ENCODE measurements around the gene GSTO2. TPM values are rescaled to one million over a fixed set of nuclear protein-coding genes. Genes with fewer than 3 reads are reported as not detected.

The GSTO2 gene
- total and polyA plus RNA-seq, 2 of the 4 experiments (the other 2 are of a cell fraction) = 1.4 to 2.3 TPM

GRCh38 chr10:104353325-104354048 lies 84.5 kb downstream of the GSTO2 start, which contains the start of gene CFAP58:
Gene CFAP58 (plus strand): TSS chr10:104353833. CDS start chr10:104353898, 65 bp downstream.
- dilution Hi-C loops (cut with HindIII; ENCODE audit: low sequenced_read_pairs, unreplicated experiment) = no loop called here
- TF ChIP-seq MAFK (IDR thresholded peaks at IDR 0.05; ENCODE audit: low read depth, low read length) (no peak), CTCF (conservative IDR thresholded peaks at IDR 0.05; ENCODE audit: low read depth, low read length) (peak; percentile 67), MXI1 (IDR thresholded peaks at IDR 0.05; ENCODE audit: borderline replicate concordance, low read depth, low read length) (peak; percentile 69; the same call in 1 of the 2 replicates)
- no peak within 1 kb of the TSS; the same call in 1 of the 2 replicates for H3K56ac ChIP-seq (ENCODE audit: extremely low read depth, insufficient read depth, low read length)
- peak within 1 kb of the TSS; percentile 53 for H3K4me3 ChIP-seq (ENCODE audit: insufficient read depth, low read depth, low read length)
- H4K8ac ChIP-seq (ENCODE audit: low read depth in 2 of 2, low read length in 2 of 2) = peak within 1 kb of the TSS in 1 of 2 experiments; percentile 48; a peak in 2 of 4 replicates
- intact Hi-C loops (cut with micrococcal nuclease) = loop anchor here (5.0 kb wide), 2 partner anchors 231 to 466 kb away; partner anchors contain the start of gene SFR1
- peaks cover 2% of the 10 kb centered on the region; the same call in 1 of the 2 replicates for H3K9me1 ChIP-seq (ENCODE audit: insufficient read depth, low read length)
- WGBS, 2 experiments (ENCODE audit: extremely low coverage in 2 of 2, insufficient read length in 1 of 2) = 5% methylated on average over 20 of the region's 43 CpGs; no CpG with 5 or more reads in 1 of the 2 experiments
- no peak within 1 kb of the TSS; the same call in 1 of the 2 replicates for H2BK120ac ChIP-seq (ENCODE audit: low read depth, low read length)
- no peaks in the 10 kb centered on the region; a peak in 1 of 4 replicates for H3K79me1 ChIP-seq (ENCODE audit: low read depth in 1 of 2, low read length in 2 of 2)
- peak within 1 kb of the TSS; percentile 12; the same call in 1 of the 2 replicates for H3K18ac ChIP-seq (ENCODE audit: low read depth, low read length)
- no peak within 1 kb of the TSS for H3K4ac ChIP-seq (ENCODE audit: low read depth, low read length)
- no peak within 1 kb of the TSS for H3K23ac ChIP-seq (ENCODE audit: low read depth, low read length)
- peaks cover 3% of the 10 kb centered on the region; the same call in 1 of the 2 replicates for H3K27me3 ChIP-seq (ENCODE audit: control insufficient read depth, insufficient read depth, low read length)
- H3K4me2 ChIP-seq (ENCODE audit: low read depth, low read length) = peak within 1 kb of the TSS; percentile 94
- H3K9me3 ChIP-seq (ENCODE audit: control insufficient read depth, insufficient read depth, low read length) = no peaks in the 10 kb centered on the region
- no TSS peak for BruUV-seq (replicated peaks)
- H2BK20ac ChIP-seq (ENCODE audit: low read depth, low read length) = peak within 1 kb of the TSS; percentile 5; the same call in 1 of the 2 replicates
- peaks cover 7% of the 10 kb centered on the region; the same call in 1 of the 2 replicates for H3K4me1 ChIP-seq (ENCODE audit: control insufficient read depth, insufficient read depth, low read length)
- in situ Hi-C loops (cut with MboI; ENCODE audit: low sequenced_read_pairs) = no loop called here
- no peak within 1 kb of the TSS for H4K5ac ChIP-seq (ENCODE audit: low read depth, low read length)
- H2AK5ac ChIP-seq (ENCODE audit: low read depth, low read length) = no peak within 1 kb of the TSS
- H2BK15ac ChIP-seq (ENCODE audit: low read depth, low read length) = 0 out of 3 replicates have a peak within 1 kb of the TSS, but pooled peaks have one; percentile 10
- ATAC-seq (ENCODE audit: low read depth) (peak; percentile 87), DNase-seq (peak; percentile 70)
- CTCF ChIA-PET = interaction anchor here (0.9 to 1.7 kb wide), 5 partner anchors 17 to 62 kb away, joined by 3 to 6 read pairs (median 4); no protein-coding TSS in a partner anchor
- POLR2A ChIA-PET (ENCODE audit: unreplicated experiment) = interaction anchor here (0.6 kb wide), 1 partner anchor 44 kb away, joined by 5 read pairs; no protein-coding TSS in a partner anchor
- H4K20me1 ChIP-seq (ENCODE audit: insufficient read depth, low read length) = no peaks in the 10 kb centered on the region
- H4K91ac ChIP-seq (ENCODE audit: insufficient read depth, low read depth, low read length) = no peak within 1 kb of the TSS; the same call in 1 of the 2 replicates
- no peak within 1 kb of the TSS for H2BK5ac ChIP-seq (ENCODE audit: low read depth, low read length, poor library complexity, severe bottlenecking)
- H3K9ac ChIP-seq (ENCODE audit: low read depth, low read length) = peak within 1 kb of the TSS; percentile 50; the same call in 1 of the 2 replicates
- no peak within 1 kb of the TSS; the same call in 1 of the 2 replicates for H3K27ac ChIP-seq (ENCODE audit: insufficient read depth, low read length)
- H2AK9ac ChIP-seq (replicated peaks; ENCODE audit: low read depth, low read length, poor library complexity) = peak within 1 kb of the TSS; percentile 5
- H2AFZ ChIP-seq (replicated peaks; ENCODE audit: low read length, poor library complexity) = peak within 1 kb of the TSS; percentile 87
- no peaks in the 10 kb centered on the region for H3K36me3 ChIP-seq (ENCODE audit: control insufficient read depth, insufficient read depth, low read length)
- peak within 1 kb of the TSS; percentile 18; the same call in 1 of the 2 replicates for H3K14ac ChIP-seq (replicated peaks; ENCODE audit: low read depth, low read length)

Small RNA genes lying within 50 kb of the gene (microRNA-seq; reads per million reads assigned to microRNA genes)
- gene MIR4482 (ENCODE audit: insufficient read depth in 1 of 2, insufficient read length in 1 of 2, unreplicated experiment in 1 of 2) = 0 reads per million in 2 experiments

Small RNA genes lying within 50 kb of the gene (small RNA-seq; reads per million reads assigned to genes)
- gene MIR4482 = 0 to 2.9 (median 0) reads per million in 5 experiments

Other genes with a start within 250 kb of the GSTO2 start
- gene COL17A1, start 183.3 kb upstream of the GSTO2 start, total RNA-seq (2012; rRNA removed) = 0.18 and 0.83 TPM in 2 replicates
- gene COL17A1, start 183.3 kb upstream of the GSTO2 start, polyA plus RNA-seq (2012; rRNA removed) = 0.14 and 0.32 TPM in 2 replicates
- gene SFR1, start 147.0 kb upstream of the GSTO2 start, total RNA-seq (2012; rRNA removed) = 1.6 and 5.6 TPM in 2 replicates
- 2.0 and 2.3 TPM in 2 replicates for gene SFR1, start 147.0 kb upstream of the GSTO2 start, polyA plus RNA-seq (2012; rRNA removed)
- under 0.01 TPM in 1 of 2 replicates, not detected in the other for gene CFAP43, start 36.8 kb upstream of the GSTO2 start, total RNA-seq (2012; rRNA removed)
- 0.05 and 0.07 TPM in 2 replicates for gene CFAP43, start 36.8 kb upstream of the GSTO2 start, polyA plus RNA-seq (2012; rRNA removed)
- gene GSTO1, start 14.3 kb upstream of the GSTO2 start, total RNA-seq (2012; rRNA removed) = 258 and 330 TPM in 2 replicates
- 186 and 189 TPM in 2 replicates for gene GSTO1, start 14.3 kb upstream of the GSTO2 start, polyA plus RNA-seq (2012; rRNA removed)
- 7.2 and 7.5 TPM in 2 replicates for gene ITPRIP, start 69.3 kb downstream of the GSTO2 start, total RNA-seq (2012; rRNA removed)
- 31.9 and 38.1 TPM in 2 replicates for gene ITPRIP, start 69.3 kb downstream of the GSTO2 start, polyA plus RNA-seq (2012; rRNA removed)
- 0.36 and 0.83 TPM in 2 replicates for gene CFAP58, start 84.6 kb downstream of the GSTO2 start, total RNA-seq (2012; rRNA removed)
- 0.57 and 0.72 TPM in 2 replicates for gene CFAP58, start 84.6 kb downstream of the GSTO2 start, polyA plus RNA-seq (2012; rRNA removed)

Measured in IMR-90 (cell line).